Effector memory CD4-positive, alpha-beta T cell (primary cell): ENCODE data around the gene ZYX.
"Not testable (repeated sequence)": the region's sequence is repeated elsewhere in the genome, so short reads cannot be mapped to it uniquely, and the experiment has no call there.

Experiments
- DNase-seq, 3 donors: peaks; one replicate each; pipeline ENCODE4 v3.0.0-alpha.2; 2020
- H3K27ac ChIP-seq: 2 replicates; pipeline ENCODE4 v1.7.0; 2013; ENCODE audit warnings: mild to moderate bottlenecking, low read length, moderate library complexity; ENCODE audit not compliant: insufficient read depth, poor library complexity, severe bottlenecking
- H3K27me3 ChIP-seq: replicated peaks from 2 replicates; pipeline ENCODE4 v1.7.0; 2013; ENCODE audit warnings: mild to moderate bottlenecking, low read length; ENCODE audit not compliant: insufficient read depth, control insufficient read depth, poor library complexity, severe bottlenecking
- H3K36me3 ChIP-seq: 2 replicates; pipeline ENCODE4 v1.7.0; 2013; ENCODE audit warnings: mild to moderate bottlenecking, low read length, moderate library complexity; ENCODE audit not compliant: control insufficient read depth, insufficient read depth
- H3K4me1 ChIP-seq: 2 replicates; pipeline ENCODE4 v1.7.0; 2013; ENCODE audit warnings: low read length, mild to moderate bottlenecking; ENCODE audit not compliant: control insufficient read depth, insufficient read depth, poor library complexity, severe bottlenecking
- H3K4me3 ChIP-seq: 2 replicates; pipeline ENCODE4 v1.7.0; 2013; ENCODE audit warnings: low read length, low read depth, mild to moderate bottlenecking; ENCODE audit not compliant: insufficient read depth, poor library complexity, severe bottlenecking
- H3K9me3 ChIP-seq: 2 replicates; pipeline ENCODE4 v1.7.0; 2013; ENCODE audit warnings: mild to moderate bottlenecking, low read length, moderate library complexity; ENCODE audit not compliant: control insufficient read depth

Gene ZYX

GRCh38 chr7:143391462-143392404 lies 10.6 kb downstream of the ZYX start:
- DNase-seq = no peak
- peaks cover 2% of the 10 kb centered on the region for H3K4me1 ChIP-seq
- peaks cover 80% of the 10 kb centered on the region for H3K36me3 ChIP-seq
- H3K27me3 ChIP-seq = no peaks in the 10 kb centered on the region
- H3K9me3 ChIP-seq = no peaks in the 10 kb centered on the region
- H3K4me3 ChIP-seq = no peak overlapping the region
- no peak overlapping the region for H3K27ac ChIP-seq

- H3K4me1 ChIP-seq, DNase-seq, H3K27ac ChIP-seq, H3K27me3 ChIP-seq, H3K9me3 ChIP-seq, H3K4me3 ChIP-seq: not testable (repeated sequence)
- peaks cover 82% of the 10 kb centered on the region for H3K36me3 ChIP-seq
Measured at GRCh38 chr7:143392427-143392826, 11.3 kb downstream of the ZYX start.

GRCh38 chr7:143392875-143393266 lies 11.7 kb downstream of the ZYX start:
- Histone ChIP-seq H3K27me3 (no peaks in the 10 kb centered on the region), H3K36me3 (peaks cover 82% of the 10 kb centered on the region), H3K9me3 (no peaks in the 10 kb centered on the region), H3K27ac (no peak overlapping the region), H3K4me3 (no peak overlapping the region), H3K4me1 (no peaks in the 10 kb centered on the region)
- DNase-seq = no peak

- Histone ChIP-seq H3K36me3 (peaks cover 78% of the 10 kb centered on the region), H3K27me3 (no peaks in the 10 kb centered on the region), H3K9me3 (no peaks in the 10 kb centered on the region), H3K4me3 (no peak overlapping the region), H3K27ac (no peak overlapping the region), H3K4me1 (no peaks in the 10 kb centered on the region)
- no peak for DNase-seq
Measured at GRCh38 chr7:143393267-143394041, 12.3 kb downstream of the ZYX start.

- no peaks in the 10 kb centered on the region for H3K27me3 ChIP-seq
- H3K9me3 ChIP-seq = no peaks in the 10 kb centered on the region
- no peak for DNase-seq
- no peak overlapping the region for H3K4me3 ChIP-seq
- H3K27ac ChIP-seq = no peak overlapping the region
- no peaks in the 10 kb centered on the region for H3K4me1 ChIP-seq
- H3K36me3 ChIP-seq = peaks cover 77% of the 10 kb centered on the region
Measured at GRCh38 chr7:143394068-143394467, 12.9 kb downstream of the ZYX start.

GRCh38 chr7:143394777-143395176 lies 13.6 kb downstream of the ZYX start:
- H3K4me1 ChIP-seq = no peaks in the 10 kb centered on the region
- peaks cover 78% of the 10 kb centered on the region for H3K36me3 ChIP-seq
- no peaks in the 10 kb centered on the region for H3K27me3 ChIP-seq
- no peak overlapping the region for H3K4me3 ChIP-seq
- no peaks in the 10 kb centered on the region for H3K9me3 ChIP-seq
- DNase-seq = no peak
- no peak overlapping the region for H3K27ac ChIP-seq

GRCh38 chr7:143395187-143396149 lies 14.3 kb downstream of the ZYX start:
- no peaks in the 10 kb centered on the region for H3K4me1 ChIP-seq
- peaks cover 73% of the 10 kb centered on the region for H3K36me3 ChIP-seq
- no peak overlapping the region for H3K27ac ChIP-seq
- no peaks in the 10 kb centered on the region for H3K27me3 ChIP-seq
- no peaks in the 10 kb centered on the region for H3K9me3 ChIP-seq
- no peak for DNase-seq
- H3K4me3 ChIP-seq = no peak overlapping the region

- Histone ChIP-seq H3K9me3 (no peaks in the 10 kb centered on the region), H3K36me3 (peaks cover 73% of the 10 kb centered on the region), H3K27ac (no peak overlapping the region), H3K4me3 (no peak overlapping the region), H3K4me1 (no peaks in the 10 kb centered on the region), H3K27me3 (no peaks in the 10 kb centered on the region)
- no peak for DNase-seq
Measured at GRCh38 chr7:143396182-143396581, 15.0 kb downstream of the ZYX start.

- no peaks in the 10 kb centered on the region for H3K9me3 ChIP-seq
- peaks cover 70% of the 10 kb centered on the region for H3K36me3 ChIP-seq
- no peak overlapping the region for H3K4me3 ChIP-seq
- no peaks in the 10 kb centered on the region for H3K27me3 ChIP-seq
- H3K27ac ChIP-seq = no peak overlapping the region
- H3K4me1 ChIP-seq = no peaks in the 10 kb centered on the region
- no peak for DNase-seq
Measured at GRCh38 chr7:143396625-143397556, 15.7 kb downstream of the ZYX start.
